GM18502 (cell line): ENCODE data around the gene NFATC1.

Source experiments
- ATAC-seq: cut with Tn5 transposase; IDR thresholded peaks from one replicate; pipeline ENCODE4 v1.9.1; 2021; ENCODE audit warnings: mild to moderate bottlenecking; ENCODE audit not compliant: unreplicated experiment, poor library complexity

NFATC1 gene

GRCh38 chr18:79542876-79543750 lies 147.4 kb downstream of the NFATC1 start:
- ATAC-seq = no peak

- no peak for ATAC-seq
Observed at GRCh38 chr18:79543861-79544385, 148.2 kb downstream of the NFATC1 start.

GRCh38 chr18:79544386-79544963 lies 148.7 kb downstream of the NFATC1 start:
- no peak for ATAC-seq

- no peak for ATAC-seq
Observed at GRCh38 chr18:79545255-79545654, 149.5 kb downstream of the NFATC1 start.

GRCh38 chr18:79545736-79546171 lies 150.0 kb downstream of the NFATC1 start:
- no peak for ATAC-seq

GRCh38 chr18:79546781-79547272 lies 151.1 kb downstream of the NFATC1 start:
- no peak for ATAC-seq

- no peak for ATAC-seq
Observed at GRCh38 chr18:79547413-79548076, 151.8 kb downstream of the NFATC1 start.

- ATAC-seq = no peak
Observed at GRCh38 chr18:79548077-79548450, 152.3 kb downstream of the NFATC1 start.

- no peak for ATAC-seq
Observed at GRCh38 chr18:79548621-79548985, 152.9 kb downstream of the NFATC1 start.

GRCh38 chr18:79548986-79549637 lies 153.4 kb downstream of the NFATC1 start:
- no peak for ATAC-seq

GRCh38 chr18:79549638-79550000 lies 153.9 kb downstream of the NFATC1 start:
- ATAC-seq = no peak

GRCh38 chr18:79552140-79552631 lies 156.5 kb downstream of the NFATC1 start:
- no peak for ATAC-seq

GRCh38 chr18:79552696-79553095 lies 157.0 kb downstream of the NFATC1 start:
- ATAC-seq = no peak

- ATAC-seq = no peak
Observed at GRCh38 chr18:79553154-79553553, 157.4 kb downstream of the NFATC1 start.

GRCh38 chr18:79553696-79554095 lies 158.0 kb downstream of the NFATC1 start:
- ATAC-seq = no peak

- no peak for ATAC-seq
Observed at GRCh38 chr18:79554321-79554720, 158.6 kb downstream of the NFATC1 start.

GRCh38 chr18:79554945-79555645 lies 159.4 kb downstream of the NFATC1 start:
- ATAC-seq = no peak

GRCh38 chr18:79555885-79556284 lies 160.2 kb downstream of the NFATC1 start:
- ATAC-seq = no peak

GRCh38 chr18:79556829-79557585 lies 161.3 kb downstream of the NFATC1 start:
- no peak for ATAC-seq
